HG03280 (cell line): ENCODE measurements around the gene PLCB3.
"Not testable (repeated sequence)": the region's sequence is repeated elsewhere in the genome, so short reads cannot be mapped to it uniquely, and the experiment has no call there.

Source experiments
- ATAC-seq: cut with Tn5 transposase; IDR thresholded peaks from one replicate; pipeline ENCODE4 v1.9.1; 2021; ENCODE audit warnings: mild to moderate bottlenecking, moderate library complexity; ENCODE audit not compliant: unreplicated experiment

Gene PLCB3

DNA sequence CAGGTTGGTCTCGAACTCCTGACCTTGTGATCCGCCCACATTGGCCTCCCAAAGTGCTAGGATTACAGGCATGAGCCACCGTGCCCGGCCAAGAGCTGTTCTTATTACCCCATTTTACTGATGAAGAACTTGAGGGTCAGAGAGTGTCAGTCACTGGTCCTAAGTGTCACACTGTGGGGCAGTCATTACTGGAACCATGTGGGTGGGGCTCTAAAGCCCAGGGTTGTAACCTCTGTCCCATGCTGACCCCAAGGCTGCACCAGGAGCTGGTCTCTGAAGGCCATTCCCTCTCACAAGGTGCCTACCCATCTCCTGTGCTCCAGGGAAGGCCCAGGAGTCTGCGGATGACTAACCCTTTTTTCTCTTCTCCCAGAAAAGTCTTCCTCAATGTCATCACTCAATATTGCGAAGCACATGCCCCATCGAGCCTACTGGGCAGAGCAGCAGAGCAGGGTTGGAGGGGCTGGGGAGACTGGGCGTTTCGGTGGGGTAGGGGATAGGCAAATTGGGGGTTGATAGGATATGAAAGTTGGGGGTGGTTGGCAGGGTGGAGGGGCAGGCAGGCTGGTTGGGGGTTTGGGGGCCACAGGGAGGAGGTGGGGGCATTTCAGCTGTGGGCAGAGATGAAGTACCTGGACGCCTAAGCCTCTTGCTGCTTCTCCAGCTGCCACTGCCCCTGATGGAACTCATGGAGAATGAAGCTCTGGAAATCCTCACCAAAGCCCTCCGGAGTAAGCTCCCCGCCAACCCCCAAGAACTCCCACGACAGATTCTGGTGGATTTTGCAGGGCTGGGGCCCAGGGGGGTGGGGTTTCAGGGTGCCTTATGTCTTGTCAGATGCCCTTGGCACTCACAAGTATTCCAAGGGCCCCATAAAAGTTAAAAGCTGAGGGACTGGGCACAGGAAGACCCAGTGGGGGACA is 52.0 kb downstream of the PLCB3 start:
- ATAC-seq, result no peak

DNA sequence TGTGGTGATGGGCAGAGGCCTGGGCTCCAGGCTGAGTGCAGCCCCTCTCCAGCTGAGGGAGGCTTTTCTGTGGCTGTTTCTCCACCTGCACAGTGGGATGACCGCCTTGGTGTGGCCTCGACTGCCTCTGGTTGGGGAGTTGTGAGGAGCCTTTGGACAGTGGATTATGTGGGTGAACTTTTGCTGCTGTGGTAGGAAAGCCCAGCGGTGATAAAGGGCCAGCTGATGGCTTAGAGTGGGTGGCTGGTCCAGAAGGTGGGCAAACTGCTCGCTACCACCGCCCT is 52.6 kb downstream of the PLCB3 start:
- no peak for ATAC-seq

DNA sequence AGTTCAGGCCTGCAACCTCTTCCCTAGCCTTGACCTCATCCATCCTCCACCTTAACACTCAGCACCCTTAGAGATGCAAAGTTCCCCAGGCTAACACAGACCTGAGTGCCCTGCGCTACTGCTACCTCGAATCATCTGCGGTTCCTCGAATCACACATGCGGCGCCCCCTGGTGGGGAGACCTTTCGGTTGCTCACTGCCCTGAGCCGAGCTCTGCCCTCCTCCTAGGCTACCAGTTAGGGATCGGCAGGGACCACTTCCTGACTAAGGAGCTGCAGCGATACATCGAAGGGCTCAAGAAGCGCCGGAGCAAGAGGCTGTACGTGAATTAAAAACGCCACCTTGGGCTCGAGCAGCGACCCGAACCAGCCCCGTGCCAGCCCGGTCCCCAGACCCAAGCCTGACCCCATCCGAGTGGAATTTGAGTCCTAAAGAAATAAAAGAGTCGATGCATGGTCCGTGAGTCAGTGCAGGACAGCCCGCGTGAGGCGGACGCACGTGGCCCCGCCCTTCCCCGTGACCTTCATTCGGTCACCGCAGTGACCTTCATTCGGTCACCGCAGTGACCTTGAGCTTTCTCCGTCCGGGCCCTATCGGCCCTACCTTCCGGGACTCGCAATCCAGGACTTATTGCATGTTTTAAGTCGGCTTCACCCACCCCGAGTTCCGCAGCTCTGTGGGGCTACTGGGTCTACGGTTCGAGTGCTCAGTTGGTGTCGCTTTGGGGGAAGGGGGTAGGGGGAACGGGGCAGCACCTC is 53.2 kb downstream of the PLCB3 start:
- peak; percentile 28 for ATAC-seq

DNA sequence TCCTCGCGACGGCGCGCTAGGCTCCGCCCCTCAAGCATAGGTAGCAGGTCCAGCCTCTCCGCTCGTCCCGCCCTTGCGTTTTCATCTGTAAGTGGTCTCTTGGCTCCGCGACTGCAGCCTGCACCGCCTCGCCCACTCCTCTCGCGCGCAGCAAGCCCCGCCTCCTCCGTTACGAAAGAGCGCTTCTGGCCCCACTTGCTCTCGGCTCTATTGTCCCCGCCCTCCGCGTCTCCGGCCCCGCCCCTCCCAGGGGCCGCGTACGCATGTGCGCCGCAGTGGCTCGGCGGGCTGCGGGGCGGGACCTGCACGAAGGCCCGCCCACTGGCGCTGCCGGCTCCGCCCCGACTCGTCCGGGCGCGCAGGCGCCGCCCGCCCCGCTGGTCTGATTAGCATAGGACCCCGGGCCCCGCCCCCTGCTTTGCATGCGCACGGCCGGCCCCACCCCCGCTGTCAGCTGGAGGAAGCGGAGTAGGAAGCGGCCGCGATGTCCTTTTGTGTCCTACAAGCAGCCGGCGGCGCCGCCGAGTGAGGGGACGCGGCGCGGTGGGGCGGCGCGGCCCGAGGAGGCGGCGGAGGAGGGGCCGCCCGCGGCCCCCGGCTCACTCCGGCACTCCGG is 53.9 kb downstream of the PLCB3 start, which contains the start of gene ESRRA:
Gene ESRRA, plus strand, starts transcription at position 450 of the 616 bp plus-strand sequence. CDS start 1,656 bp downstream, outside the sequence.
- ATAC-seq, result peak; percentile 70

DNA sequence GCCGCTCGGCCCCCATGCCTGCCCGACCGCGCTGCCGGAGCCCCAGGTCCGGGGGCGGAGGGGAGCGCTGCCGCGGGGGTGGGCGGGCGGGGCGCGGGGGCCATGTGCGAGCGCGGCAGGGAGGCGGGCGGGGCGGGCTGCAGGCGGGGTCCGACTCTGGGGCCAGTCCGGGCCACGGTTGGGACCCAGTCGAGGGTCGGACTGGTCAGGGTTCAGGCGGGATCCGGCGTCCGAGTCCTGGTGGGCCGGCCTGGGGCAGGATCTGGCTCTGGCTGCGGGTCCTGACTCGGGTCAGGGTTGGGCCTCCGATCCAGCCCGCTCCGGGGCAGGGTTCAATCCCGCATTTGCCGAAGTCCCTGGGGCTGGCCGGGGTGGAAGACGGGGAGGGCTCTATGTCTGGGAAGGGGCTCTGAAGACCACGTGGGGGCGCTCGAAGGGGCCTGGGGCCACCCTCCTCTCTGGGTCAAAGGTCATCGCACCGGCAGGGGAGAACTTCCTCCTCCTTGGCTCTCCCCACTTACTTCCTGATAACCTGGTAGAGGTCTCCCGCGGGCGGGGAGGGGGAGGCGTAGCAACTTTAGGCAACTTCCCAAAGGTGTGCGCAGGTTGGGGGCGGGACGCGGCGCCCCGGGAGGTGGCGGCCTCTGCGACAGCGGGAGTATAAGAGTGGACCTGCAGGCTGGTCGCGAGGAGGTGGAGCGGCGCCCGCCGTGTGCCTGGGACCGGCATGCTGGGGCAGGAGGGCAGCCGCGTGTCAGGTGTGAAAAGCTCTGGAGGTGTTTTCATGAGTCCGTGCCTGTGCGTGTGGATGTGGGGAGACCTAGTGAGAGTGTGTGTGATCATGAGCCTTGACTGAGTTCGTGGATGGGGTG is 54.6 kb downstream of the PLCB3 start:
- ATAC-seq, result peak; percentile 28

DNA sequence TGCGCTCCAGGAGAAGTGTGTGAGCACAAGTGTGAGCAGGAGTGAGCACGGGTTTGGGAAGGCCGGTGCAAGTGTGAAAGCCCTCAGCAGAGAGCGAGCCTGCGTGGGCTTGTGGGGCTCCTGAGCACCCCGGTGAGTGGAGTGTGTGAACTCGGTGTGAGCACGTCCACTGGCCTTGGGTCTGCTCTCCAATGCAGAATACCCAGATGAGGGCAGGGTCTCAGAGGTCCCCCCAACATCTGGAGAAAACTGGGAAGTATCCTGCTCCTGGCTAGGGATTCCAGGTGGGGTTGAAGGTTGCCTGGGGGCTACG is 55.2 kb downstream of the PLCB3 start:
- no peak for ATAC-seq

DNA sequence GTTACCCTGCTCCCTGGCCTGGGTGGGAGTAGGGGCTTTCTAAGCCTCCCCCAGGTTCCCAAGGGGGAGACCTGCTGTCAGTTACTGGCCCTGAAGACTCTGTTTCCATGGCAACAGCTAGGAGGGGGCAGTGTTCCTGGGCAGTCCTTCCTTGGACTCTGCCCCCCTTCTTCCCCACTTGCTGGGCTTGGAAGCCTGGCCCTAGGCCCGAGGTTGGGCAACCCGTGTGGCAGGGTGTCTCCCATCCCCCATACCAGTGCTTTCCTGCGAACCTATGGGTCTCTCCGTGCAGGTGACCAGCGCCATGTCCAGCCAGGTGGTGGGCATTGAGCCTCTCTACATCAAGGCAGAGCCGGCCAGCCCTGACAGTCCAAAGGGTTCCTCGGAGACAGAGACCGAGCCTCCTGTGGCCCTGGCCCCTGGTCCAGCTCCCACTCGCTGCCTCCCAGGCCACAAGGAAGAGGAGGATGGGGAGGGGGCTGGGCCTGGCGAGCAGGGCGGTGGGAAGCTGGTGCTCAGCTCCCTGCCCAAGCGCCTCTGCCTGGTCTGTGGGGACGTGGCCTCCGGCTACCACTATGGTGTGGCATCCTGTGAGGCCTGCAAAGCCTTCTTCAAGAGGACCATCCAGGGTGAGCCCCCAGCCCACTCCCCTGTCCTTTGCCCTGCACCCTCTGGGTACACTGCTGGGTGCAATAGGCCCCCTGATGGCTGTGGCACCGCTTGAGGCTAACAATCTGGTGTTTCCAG is 55.7 kb downstream of the PLCB3 start:
- ATAC-seq, result no peak

DNA sequence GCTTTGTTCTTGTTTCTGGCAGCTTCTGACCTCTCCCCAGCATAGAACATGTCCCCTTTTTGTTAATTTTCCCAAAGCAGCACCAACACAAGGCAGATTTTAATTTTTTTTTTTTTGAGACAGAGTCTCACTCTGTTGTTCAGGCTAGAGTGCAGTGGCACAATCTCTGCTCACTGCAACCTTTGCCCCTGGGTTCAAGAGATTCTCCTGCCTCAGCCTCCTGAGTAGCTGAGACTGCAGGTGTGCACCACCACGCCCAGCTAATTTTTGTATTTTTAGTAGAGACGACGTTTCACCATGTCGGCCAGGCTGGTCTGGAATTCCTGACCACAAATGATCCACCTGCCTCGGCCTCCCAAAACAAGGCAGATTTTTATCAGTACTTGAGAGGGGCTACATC is 56.5 kb downstream of the PLCB3 start:
- ATAC-seq, result not testable (repeated sequence)

DNA sequence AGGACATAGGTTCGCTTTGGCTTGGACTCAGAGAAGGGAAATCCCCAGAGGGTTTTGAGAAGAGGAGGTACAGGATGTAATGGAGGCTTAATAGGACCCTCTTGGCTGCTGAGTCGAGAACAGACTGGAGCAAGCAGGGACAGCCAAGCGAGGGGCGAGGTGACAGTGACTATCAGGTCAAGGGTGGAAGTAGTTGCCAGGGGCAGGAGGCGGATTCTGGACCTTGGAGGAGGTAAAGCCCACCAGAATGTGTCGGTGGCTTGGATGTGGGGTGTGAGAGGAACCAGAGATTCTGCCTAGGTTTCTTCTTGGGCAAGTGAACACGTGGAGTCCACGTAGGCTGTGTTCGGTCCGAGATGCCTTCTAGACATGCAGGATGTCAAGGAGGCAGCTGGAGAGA is 61.6 kb downstream of the PLCB3 start:
- no peak for ATAC-seq

DNA sequence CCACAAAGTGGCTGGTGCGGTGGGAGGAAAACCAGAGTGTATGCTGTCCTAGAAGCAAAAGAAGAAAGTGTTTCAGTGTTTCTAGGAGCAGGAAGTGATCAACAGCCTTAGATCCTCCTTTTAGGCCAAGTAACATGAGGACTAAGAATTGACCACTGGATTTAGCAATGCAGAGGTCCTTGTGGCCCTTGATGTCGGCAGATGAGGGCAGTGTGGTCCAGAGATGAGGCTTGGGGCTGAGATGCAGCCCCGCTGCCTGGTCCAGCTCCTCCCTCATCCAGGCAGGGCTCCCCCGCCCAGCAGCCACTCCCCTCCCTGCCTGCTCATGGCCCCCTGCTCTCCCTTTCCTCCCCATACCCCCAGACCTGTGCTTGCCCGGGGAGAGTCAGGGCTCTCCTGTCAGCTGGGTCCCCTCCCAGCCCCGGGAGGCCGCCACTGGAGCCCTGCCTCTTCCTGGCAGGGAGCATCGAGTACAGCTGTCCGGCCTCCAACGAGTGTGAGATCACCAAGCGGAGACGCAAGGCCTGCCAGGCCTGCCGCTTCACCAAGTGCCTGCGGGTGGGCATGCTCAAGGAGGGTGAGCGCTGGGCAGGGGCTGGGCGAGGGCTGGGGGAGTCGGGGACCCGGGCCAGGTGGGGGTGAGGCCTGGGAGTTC is 62.3 kb downstream of the PLCB3 start:
- ATAC-seq, result no peak

DNA sequence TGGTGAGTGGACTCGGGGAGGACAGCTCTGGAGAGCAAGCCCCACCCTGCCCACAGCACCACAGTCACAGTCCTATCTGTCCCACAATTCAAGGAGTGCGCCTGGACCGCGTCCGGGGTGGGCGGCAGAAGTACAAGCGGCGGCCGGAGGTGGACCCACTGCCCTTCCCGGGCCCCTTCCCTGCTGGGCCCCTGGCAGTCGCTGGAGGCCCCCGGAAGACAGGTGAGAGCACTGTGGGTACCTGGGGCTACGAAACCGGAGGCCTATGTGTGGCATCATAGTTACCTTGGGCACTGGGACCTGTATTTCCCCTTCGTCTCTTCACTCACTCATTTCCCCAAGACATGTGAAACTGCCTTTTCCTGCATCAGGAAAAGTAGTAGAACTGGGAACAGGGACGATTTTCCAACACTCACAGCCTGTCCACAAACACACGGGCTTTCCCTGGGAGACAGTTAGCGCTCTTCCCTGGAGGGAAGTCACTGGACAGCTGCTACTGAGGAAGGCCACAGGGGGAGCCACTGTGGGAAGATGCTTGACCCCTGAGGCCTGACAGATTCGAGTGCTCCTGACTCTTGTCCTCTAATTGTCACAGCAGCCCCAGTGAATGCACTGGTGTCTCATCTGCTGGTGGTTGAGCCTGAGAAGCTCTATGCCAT is 62.9 kb downstream of the PLCB3 start:
- ATAC-seq, result no peak

DNA sequence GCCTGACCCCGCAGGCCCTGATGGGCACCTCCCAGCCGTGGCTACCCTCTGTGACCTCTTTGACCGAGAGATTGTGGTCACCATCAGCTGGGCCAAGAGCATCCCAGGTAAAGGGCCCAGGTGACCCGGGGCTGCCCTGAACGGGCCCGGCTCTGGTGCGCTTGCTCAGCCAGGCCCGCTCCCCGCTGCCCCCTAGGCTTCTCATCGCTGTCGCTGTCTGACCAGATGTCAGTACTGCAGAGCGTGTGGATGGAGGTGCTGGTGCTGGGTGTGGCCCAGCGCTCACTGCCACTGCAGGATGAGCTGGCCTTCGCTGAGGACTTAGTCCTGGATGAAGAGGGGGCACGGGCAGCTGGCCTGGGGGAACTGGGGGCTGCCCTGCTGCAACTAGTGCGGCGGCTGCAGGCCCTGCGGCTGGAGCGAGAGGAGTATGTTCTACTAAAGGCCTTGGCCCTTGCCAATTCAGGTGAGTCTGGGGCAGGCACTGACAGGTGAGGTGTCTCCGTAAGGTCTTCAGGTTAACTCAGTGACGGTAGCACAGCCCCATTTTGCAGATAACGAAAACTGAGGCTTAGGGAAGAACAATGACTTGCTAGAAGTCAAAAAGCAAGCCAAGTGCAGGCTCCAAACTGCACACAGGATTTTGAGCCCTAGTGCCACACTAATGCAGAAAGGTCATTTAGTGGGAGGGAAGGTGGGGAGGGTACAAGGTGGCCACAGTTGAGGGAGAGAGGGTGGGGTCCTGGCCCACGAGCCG is 63.7 kb downstream of the PLCB3 start:
- ATAC-seq, result no peak

DNA sequence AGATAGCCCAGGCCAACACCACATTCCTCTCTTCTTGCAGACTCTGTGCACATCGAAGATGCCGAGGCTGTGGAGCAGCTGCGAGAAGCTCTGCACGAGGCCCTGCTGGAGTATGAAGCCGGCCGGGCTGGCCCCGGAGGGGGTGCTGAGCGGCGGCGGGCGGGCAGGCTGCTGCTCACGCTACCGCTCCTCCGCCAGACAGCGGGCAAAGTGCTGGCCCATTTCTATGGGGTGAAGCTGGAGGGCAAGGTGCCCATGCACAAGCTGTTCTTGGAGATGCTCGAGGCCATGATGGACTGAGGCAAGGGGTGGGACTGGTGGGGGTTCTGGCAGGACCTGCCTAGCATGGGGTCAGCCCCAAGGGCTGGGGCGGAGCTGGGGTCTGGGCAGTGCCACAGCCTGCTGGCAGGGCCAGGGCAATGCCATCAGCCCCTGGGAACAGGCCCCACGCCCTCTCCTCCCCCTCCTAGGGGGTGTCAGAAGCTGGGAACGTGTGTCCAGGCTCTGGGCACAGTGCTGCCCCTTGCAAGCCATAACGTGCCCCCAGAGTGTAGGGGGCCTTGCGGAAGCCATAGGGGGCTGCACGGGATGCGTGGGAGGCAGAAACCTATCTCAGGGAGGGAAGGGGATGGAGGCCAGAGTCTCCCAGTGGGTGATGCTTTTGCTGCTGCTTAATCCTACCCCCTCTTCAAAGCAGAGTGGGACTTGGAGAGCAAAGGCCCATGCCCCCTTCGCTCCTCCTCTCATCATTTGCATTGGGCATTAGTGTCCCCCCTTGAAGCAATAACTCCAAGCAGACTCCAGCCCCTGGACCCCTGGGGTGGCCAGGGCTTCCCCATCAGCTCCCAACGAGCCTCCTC is 64.6 kb downstream of the PLCB3 start:
- not testable (repeated sequence) for ATAC-seq

DNA sequence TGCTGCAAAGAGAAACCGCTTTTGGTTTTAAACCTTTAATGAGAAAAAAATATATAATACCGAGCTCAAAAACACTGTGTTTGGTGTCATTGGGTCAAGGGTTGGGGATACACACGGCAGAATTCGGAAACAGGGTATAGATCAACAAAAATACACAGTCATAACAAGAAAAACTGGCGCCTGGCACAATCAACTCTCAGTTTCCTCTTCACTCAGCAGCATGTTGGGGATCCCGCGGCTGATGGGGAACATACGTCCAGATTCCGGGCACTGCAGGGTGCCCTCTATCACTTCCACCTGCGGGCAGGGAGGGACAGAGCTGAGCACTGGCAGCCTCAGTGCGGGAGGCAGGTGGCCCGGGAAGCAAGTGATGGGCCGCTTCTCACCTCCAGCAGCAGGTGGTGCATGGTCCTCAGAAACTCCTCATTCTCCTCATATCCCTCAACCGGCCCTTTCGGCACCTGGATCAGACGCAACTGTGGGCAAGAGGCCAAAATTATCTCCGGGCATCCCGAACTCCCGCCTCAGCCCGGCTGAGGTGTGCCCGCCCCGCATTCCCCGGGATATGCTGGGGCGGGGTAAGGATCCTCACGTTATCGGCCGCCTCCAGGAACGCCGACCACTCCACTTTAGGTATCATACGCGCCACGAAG is 65.5 kb downstream of the PLCB3 start:
- no peak for ATAC-seq

DNA sequence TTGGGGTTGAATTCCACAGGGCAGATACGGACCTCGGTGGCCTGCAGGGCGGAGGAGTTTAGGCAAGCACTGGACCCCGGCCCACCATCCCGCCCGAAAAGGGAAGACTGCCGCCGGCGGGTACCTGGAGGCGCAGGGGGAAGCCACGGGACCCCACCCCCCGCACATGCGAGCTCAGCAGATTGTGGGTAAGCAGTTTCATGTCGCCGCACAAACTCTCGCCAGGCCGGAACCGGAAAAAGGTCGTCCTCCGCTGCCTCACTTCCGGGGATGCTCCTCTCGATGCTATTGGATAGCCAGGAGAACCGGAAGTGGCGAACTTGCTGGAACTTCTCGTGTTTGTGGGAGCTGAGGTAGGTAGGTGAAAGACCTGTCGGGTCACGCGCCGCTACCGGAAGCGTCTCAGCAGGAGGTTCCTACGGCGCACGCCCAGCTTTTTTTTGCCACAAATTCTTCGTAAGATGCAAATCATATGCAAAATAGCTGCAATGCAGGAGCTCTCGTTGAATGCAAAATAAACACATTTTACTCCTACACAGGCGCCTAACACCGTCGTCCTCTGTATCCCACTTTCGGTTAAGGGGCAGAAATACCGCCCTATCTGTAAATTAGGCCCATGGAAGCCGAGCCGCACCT is 66.1 kb downstream of the PLCB3 start, which contains the start of gene TRMT112:
Gene TRMT112, minus strand, starts transcription at position 235 of the 636 bp plus-strand sequence. Its CDS starts 33 bp downstream, at position 202.
- peak; percentile 59 for ATAC-seq
